Kidney (tissue), 14 donors: Measurements from ENCODE around the gene ME2. TPM values are rescaled to one million over a fixed set of nuclear protein-coding genes. Genes with fewer than 3 reads are reported as not detected.

Experiments used
- DNase-seq, 5 donors: peaks; one replicate each; pipeline ENCODE4 v3.0.0-alpha.2; 2013 to 2020
- FAIRE-seq: peaks from 2 replicates; lab custom pipeline; 2012; peaks lifted over from hg19 to GRCh38; lab: Jason Lieb, UNC
- H3K27ac ChIP-seq, 2 donors: one replicate each; pipeline ENCODE4 v1.7.0; 2013; ENCODE audit warnings: low read depth in 2 of 2, low read length in 2 of 2, inconsistent platforms in 1 of 2
- H3K27me3 ChIP-seq: one replicate; pipeline ENCODE4 v1.7.1; 2013; ENCODE audit warnings: low read length, inconsistent platforms; ENCODE audit not compliant: control insufficient read depth, insufficient read depth
- H3K36me3 ChIP-seq, 3 donors: one replicate each; pipeline versions ENCODE4 v1.7.0 to v1.7.1; 2013; ENCODE audit warnings: low read length in 3 of 3, control low read depth in 1 of 3, inconsistent platforms in 1 of 3; ENCODE audit not compliant: insufficient read depth in 3 of 3, control insufficient read depth in 2 of 3
- H3K4me1 ChIP-seq, 3 donors: one replicate each; pipeline versions ENCODE4 v1.7.0 to v1.7.1; 2013; ENCODE audit warnings: low read length in 3 of 3, inconsistent platforms in 1 of 3, low read depth in 1 of 3; ENCODE audit not compliant: control insufficient read depth in 2 of 3, insufficient read depth in 2 of 3
- H3K4me3 ChIP-seq, 3 donors: one replicate each; pipeline versions ENCODE4 v1.7.0 to v1.8.1; 2013; ENCODE audit warnings: low read length in 3 of 3, control low read depth in 1 of 3, inconsistent platforms in 1 of 3
- H3K9ac ChIP-seq, 3 donors: one replicate each; pipeline versions ENCODE4 v1.7.0 to v1.7.1; 2013; ENCODE audit warnings: low read length in 3 of 3, control low read depth in 1 of 3, inconsistent platforms in 1 of 3
- H3K9me3 ChIP-seq, 3 donors: one replicate each; pipeline versions ENCODE4 v1.7.0 to v1.7.1; 2013; ENCODE audit warnings: low read length in 3 of 3, control low read depth in 1 of 3, inconsistent platforms in 1 of 3; ENCODE audit not compliant: control insufficient read depth in 2 of 3, insufficient read depth in 1 of 3
- CTCF ChIP-seq: IDR thresholded peaks from 3 replicates; pipeline ENCODE4 v1.5.1; 2012; ENCODE audit warnings: mild to moderate bottlenecking, moderate library complexity, borderline replicate concordance; ENCODE audit not compliant: insufficient read depth; ENCODE audit errors: extremely low read depth
- intact Hi-C: fragments of 100-400 bp; cut with DNase I; formaldehyde crosslinking; loops from one replicate; pipeline ENCODE4 v1.11.1; 2022
- polyA plus RNA-seq: library from polyadenylated mRNA; stranded (reverse); fragments of 350-450 nt; fragmentation: Illumina TruSeq; extraction: RNeasy Lipid Tissue Mini Kit (QIAGEN cat#74804); gene quantifications from one replicate; pipeline ENCODE4 v1.2.3, GENCODE V29; 2014; ENCODE audit warnings: low read depth, low replicate concordance; ENCODE audit not compliant: insufficient read depth
- total RNA-seq: library from RNA; stranded (reverse); fragmentation: NEBNext Ultra II Directional; extraction: Animal tissue kit (Norgen Biotek cat#: 25700); gene quantifications from one replicate; pipeline ENCODE4 v1.2.1, GENCODE V29; 2021
- donor health status: control.
- donor health status: control.
- donor health status: control.
- donor health status: control.
- donor health status: control.
- donor health status: DM: yes; HTN: yes; CAD: no.
- donor health status: Normal renal cell carcinoma (clear cell type).

The ME2 gene
- total and polyA plus RNA-seq, 2 donors from 2014 or later, result 20.5 to 32.8 TPM

GRCh38 chr18:50926521-50926920 is 47.6 kb downstream of the ME2 start:
- no peaks in the 10 kb centered on the region for H3K9me3 ChIP-seq
- H3K36me3 ChIP-seq, result peaks cover 0 to 5% (median 3%) of the 10 kb centered on the region in 3 donors
- no peak for FAIRE-seq
- DNase-seq, result no peak
- H3K4me3 ChIP-seq, result no peak overlapping the region
- no peak for TF ChIP-seq CTCF
- no peaks in the 10 kb centered on the region for H3K27me3 ChIP-seq
- intact Hi-C loops, result no loop called here
- H3K9ac ChIP-seq, result no peak overlapping the region
- no peak overlapping the region for H3K27ac ChIP-seq
- no peaks in the 10 kb centered on the region for H3K4me1 ChIP-seq

- no peak overlapping the region for H3K4me3 ChIP-seq
- no peak overlapping the region for H3K9ac ChIP-seq
- H3K4me1 ChIP-seq, result no peaks in the 10 kb centered on the region
- H3K9me3 ChIP-seq, result no peaks in the 10 kb centered on the region
- FAIRE-seq (no peak), DNase-seq (no peak)
- peaks cover 0 to 5% (median 3%) of the 10 kb centered on the region in 3 donors for H3K36me3 ChIP-seq
- no peak for TF ChIP-seq CTCF
- H3K27me3 ChIP-seq, result no peaks in the 10 kb centered on the region
- intact Hi-C loops, result no loop called here
- H3K27ac ChIP-seq, result no peak overlapping the region
Measured at GRCh38 chr18:50928551-50928950, 49.6 kb downstream of the ME2 start.

GRCh38 chr18:50933684-50934083 is 54.8 kb downstream of the ME2 start:
- Histone ChIP-seq H3K9ac (no peak overlapping the region), H3K4me3 (no peak overlapping the region), H3K4me1 (no peaks in the 10 kb centered on the region), H3K9me3 (no peaks in the 10 kb centered on the region), H3K36me3 (no peaks in the 10 kb centered on the region), H3K27ac (no peak overlapping the region), H3K27me3 (no peaks in the 10 kb centered on the region)
- TF ChIP-seq CTCF, result no peak
- DNase-seq, result no peak
- no peak for FAIRE-seq
- intact Hi-C loops, result no loop called here

GRCh38 chr18:50934545-50935211 is 55.8 kb downstream of the ME2 start:
- no peak overlapping the region for H3K27ac ChIP-seq
- intact Hi-C loops, result no loop called here
- no peak overlapping the region for H3K9ac ChIP-seq
- no peak for TF ChIP-seq CTCF
- no peaks in the 10 kb centered on the region for H3K9me3 ChIP-seq
- FAIRE-seq (no peak), DNase-seq (no peak)
- no peaks in the 10 kb centered on the region for H3K27me3 ChIP-seq
- no peaks in the 10 kb centered on the region for H3K36me3 ChIP-seq
- no peaks in the 10 kb centered on the region for H3K4me1 ChIP-seq
- no peak overlapping the region for H3K4me3 ChIP-seq
